ENCODE data around the gene SMTNL1. TPM values are rescaled to one million over a fixed set of nuclear protein-coding genes. Genes with fewer than 3 reads are reported as not detected.
A peak's percentile ranks its signal among the peaks of the same experiment; 100 is the strongest.

Gene SMTNL1
- total and polyA plus RNA-seq, 9 of the 15 experiments (the other 6 are each of a cell fraction or from before 2014, with no cell fraction given), result not detected

DNA sequence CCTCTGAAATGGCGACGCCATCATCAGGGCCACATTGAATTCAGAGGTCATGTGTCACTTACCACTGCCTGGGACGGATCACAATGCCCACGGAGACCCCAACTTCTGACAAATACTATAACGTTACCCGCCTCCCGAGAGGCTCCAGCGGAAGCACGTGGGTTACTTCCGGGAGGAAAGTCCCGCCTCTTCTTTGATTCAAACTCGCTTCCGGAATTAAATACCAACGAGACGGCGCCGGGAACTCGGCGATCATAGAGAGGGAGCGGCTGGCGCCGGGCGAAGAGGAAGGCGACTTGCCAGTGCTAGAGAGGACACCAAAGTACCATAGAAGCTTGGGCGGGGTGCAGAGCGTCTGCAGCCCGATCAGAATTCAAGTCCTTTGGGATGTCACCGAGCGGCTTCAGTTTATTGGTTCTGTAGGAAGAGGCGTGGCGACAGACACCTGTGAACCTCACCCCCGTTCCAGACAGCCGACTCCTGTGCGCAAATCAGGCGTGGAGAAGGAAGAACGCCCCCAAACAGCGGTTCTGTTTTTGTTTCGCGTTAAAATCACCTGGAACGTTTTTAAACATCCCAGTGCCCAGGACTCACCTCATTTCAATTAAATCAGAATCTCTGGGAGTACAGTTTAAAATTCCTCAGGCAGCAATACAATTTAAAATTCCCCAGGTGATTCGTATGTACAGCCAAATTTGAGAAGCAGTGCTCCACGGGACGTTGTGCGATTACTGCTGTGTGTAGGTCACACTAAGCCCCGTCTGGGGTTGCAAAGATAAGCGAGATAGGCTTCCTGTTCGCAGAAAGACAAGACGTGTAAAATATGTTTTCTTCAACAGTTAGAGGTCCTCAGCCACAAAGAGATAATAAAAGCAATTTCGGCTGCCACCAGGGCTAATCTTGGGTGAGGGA is 6.5 kb upstream of the SMTNL1 start, which contains the start of gene TIMM10 (continued):
- TF ChIP-seq SRSF9 (IDR thresholded peaks at IDR 0.05; ENCODE audit: borderline replicate concordance, low read depth, low read length) (no peak), TARDBP (IDR thresholded peaks at IDR 0.05) (0 out of 2 replicates have a peak, but pooled peaks have one; percentile 60), ZNF830 (CRISPR knock-in tag; IDR thresholded peaks at IDR 0.05) (no peak), ASH1L (IDR thresholded peaks at IDR 0.05; ENCODE audit: borderline replicate concordance, low read depth, partially characterized antibody) (no peak), BCL6 (CRISPR knock-in tag; IDR thresholded peaks at IDR 0.05) (no peak), POLR2G (IDR thresholded peaks at IDR 0.05; ENCODE audit: low read depth, low read length) (peak; percentile 75), ELF4 (CRISPR knock-in tag; IDR thresholded peaks at IDR 0.05) (no peak), NUFIP1 (IDR thresholded peaks at IDR 0.05; ENCODE audit: partially characterized antibody) (no peak), MEF2A (IDR thresholded peaks at IDR 0.05; ENCODE audit: control insufficient read depth, low read depth, low read length) (0 out of 2 replicates have a peak, but pooled peaks have one; percentile 27), WHSC1 (IDR thresholded peaks at IDR 0.05; ENCODE audit: low read length) (no peak), GTF3C2 (IDR thresholded peaks at IDR 0.05; ENCODE audit: borderline replicate concordance, extremely low read depth, insufficient read length) (no peak), ZNF232 (CRISPR knock-in tag; IDR thresholded peaks at IDR 0.05) (no peak), SIRT6 (IDR thresholded peaks at IDR 0.05; ENCODE audit: low read depth, low read length) (no peak), THRB (CRISPR knock-in tag; conservative IDR thresholded peaks at IDR 0.05) (no peak)
- TF ChIP-seq, protein P1, sequence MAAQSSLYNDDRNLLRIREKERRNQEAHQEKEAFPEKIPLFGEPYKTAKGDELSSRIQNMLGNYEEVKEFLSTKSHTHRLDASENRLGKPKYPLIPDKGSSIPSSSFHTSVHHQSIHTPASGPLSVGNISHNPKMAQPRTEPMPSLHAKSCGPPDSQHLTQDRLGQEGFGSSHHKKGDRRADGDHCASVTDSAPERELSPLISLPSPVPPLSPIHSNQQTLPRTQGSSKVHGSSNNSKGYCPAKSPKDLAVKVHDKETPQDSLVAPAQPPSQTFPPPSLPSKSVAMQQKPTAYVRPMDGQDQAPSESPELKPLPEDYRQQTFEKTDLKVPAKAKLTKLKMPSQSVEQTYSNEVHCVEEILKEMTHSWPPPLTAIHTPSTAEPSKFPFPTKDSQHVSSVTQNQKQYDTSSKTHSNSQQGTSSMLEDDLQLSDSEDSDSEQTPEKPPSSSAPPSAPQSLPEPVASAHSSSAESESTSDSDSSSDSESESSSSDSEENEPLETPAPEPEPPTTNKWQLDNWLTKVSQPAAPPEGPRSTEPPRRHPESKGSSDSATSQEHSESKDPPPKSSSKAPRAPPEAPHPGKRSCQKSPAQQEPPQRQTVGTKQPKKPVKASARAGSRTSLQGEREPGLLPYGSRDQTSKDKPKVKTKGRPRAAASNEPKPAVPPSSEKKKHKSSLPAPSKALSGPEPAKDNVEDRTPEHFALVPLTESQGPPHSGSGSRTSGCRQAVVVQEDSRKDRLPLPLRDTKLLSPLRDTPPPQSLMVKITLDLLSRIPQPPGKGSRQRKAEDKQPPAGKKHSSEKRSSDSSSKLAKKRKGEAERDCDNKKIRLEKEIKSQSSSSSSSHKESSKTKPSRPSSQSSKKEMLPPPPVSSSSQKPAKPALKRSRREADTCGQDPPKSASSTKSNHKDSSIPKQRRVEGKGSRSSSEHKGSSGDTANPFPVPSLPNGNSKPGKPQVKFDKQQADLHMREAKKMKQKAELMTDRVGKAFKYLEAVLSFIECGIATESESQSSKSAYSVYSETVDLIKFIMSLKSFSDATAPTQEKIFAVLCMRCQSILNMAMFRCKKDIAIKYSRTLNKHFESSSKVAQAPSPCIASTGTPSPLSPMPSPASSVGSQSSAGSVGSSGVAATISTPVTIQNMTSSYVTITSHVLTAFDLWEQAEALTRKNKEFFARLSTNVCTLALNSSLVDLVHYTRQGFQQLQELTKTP (IDR thresholded peaks at IDR 0.05; ENCODE audit: low read depth in 1 of 2, partially characterized antibody in 2 of 2), result peak in 1 of 2 experiments; percentile 72
- TF ChIP-seq, protein P2, sequence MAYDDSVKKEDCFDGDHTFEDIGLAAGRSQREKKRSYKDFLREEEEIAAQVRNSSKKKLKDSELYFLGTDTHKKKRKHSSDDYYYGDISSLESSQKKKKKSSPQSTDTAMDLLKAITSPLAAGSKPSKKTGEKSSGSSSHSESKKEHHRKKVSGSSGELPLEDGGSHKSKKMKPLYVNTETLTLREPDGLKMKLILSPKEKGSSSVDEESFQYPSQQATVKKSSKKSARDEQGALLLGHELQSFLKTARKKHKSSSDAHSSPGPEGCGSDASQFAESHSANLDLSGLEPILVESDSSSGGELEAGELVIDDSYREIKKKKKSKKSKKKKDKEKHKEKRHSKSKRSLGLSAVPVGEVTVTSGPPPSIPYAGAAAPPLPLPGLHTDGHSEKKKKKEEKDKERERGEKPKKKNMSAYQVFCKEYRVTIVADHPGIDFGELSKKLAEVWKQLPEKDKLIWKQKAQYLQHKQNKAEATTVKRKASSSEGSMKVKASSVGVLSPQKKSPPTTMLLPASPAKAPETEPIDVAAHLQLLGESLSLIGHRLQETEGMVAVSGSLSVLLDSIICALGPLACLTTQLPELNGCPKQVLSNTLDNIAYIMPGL (CRISPR knock-in tag; IDR thresholded peaks at IDR 0.05), result peak; percentile 2; the same call in 1 of the 2 replicates

Data from K562 (cell line).